ENCODE results near the gene SLC24A4. TPM values are rescaled to one million over a fixed set of nuclear protein-coding genes. Genes with fewer than 3 reads are reported as not detected.

Gene SLC24A4
- total RNA-seq, 3 donors from 2014 or later, result 0.15 to 0.96 TPM; not detected in 1

- Histone ChIP-seq H3K27ac (no peak overlapping the region), H3K36me3 (no peaks in the 10 kb centered on the region), H3K4me1 (no peaks in the 10 kb centered on the region), H3K9me3 (no peaks in the 10 kb centered on the region), H3K27me3 (peaks cover 0 to 17% of the 10 kb centered on the region in 2 donors), H3K4me3 (no peak overlapping the region)
- DNase-seq (ENCODE audit: low spot score in 2 of 2), result no peak
- intact Hi-C loops (cut with DNase I; ENCODE audit: low total_unique reads), result no loop called here
- TF ChIP-seq POLR2AphosphoS5 (IDR thresholded peaks at IDR 0.05), result no peak
- TF ChIP-seq, protein P1, sequence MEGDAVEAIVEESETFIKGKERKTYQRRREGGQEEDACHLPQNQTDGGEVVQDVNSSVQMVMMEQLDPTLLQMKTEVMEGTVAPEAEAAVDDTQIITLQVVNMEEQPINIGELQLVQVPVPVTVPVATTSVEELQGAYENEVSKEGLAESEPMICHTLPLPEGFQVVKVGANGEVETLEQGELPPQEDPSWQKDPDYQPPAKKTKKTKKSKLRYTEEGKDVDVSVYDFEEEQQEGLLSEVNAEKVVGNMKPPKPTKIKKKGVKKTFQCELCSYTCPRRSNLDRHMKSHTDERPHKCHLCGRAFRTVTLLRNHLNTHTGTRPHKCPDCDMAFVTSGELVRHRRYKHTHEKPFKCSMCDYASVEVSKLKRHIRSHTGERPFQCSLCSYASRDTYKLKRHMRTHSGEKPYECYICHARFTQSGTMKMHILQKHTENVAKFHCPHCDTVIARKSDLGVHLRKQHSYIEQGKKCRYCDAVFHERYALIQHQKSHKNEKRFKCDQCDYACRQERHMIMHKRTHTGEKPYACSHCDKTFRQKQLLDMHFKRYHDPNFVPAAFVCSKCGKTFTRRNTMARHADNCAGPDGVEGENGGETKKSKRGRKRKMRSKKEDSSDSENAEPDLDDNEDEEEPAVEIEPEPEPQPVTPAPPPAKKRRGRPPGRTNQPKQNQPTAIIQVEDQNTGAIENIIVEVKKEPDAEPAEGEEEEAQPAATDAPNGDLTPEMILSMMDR (IDR thresholded peaks at IDR 0.05), result no peak
- no peak for TF ChIP-seq POLR2A (IDR thresholded peaks at IDR 0.05)
These were observed 43.3 kb downstream of the SLC24A4 start for GRCh38 chr14:92366237-92366636.

DNA sequence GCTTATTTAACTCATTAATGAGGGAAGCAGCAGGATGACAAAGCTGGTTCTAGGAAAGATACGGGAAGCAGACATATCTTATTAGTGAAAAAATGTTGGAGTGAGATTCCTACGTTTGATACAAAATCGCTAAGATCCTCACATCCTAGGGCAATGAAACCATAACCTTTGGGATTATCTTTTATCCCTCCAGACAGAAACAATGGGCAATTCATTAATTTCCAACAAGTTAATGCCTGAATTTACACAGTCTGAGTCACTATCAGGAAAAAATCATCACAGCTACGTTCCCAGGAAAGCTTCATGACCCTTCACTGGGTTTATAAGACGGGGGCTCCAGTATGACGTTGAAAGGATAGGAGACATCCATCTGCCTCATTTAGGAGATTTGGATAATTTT, 45.0 kb downstream of the SLC24A4 start:
- TF ChIP-seq POLR2AphosphoS5 (IDR thresholded peaks at IDR 0.05) (no peak), POLR2A (IDR thresholded peaks at IDR 0.05) (no peak)
- TF ChIP-seq, protein P1 (IDR thresholded peaks at IDR 0.05), result no peak
- intact Hi-C loops (cut with DNase I; ENCODE audit: low total_unique reads), result no loop called here
- no peaks in the 10 kb centered on the region for H3K4me1 ChIP-seq

GRCh38 chr14:92369097-92369496, 46.1 kb downstream of the SLC24A4 start:
- Histone ChIP-seq H3K4me3 (no peak overlapping the region), H3K36me3 (no peaks in the 10 kb centered on the region), H3K27me3 (peaks cover 0 to 11% of the 10 kb centered on the region in 2 donors), H3K9me3 (no peaks in the 10 kb centered on the region), H3K27ac (no peak overlapping the region), H3K4me1 (no peaks in the 10 kb centered on the region)
- TF ChIP-seq POLR2A (IDR thresholded peaks at IDR 0.05), result no peak
- TF ChIP-seq, protein P1 (IDR thresholded peaks at IDR 0.05), result no peak
- TF ChIP-seq POLR2AphosphoS5 (IDR thresholded peaks at IDR 0.05), result no peak
- no peak for DNase-seq (ENCODE audit: low spot score in 2 of 2)
- intact Hi-C loops (cut with DNase I; ENCODE audit: low total_unique reads), result no loop called here

More for the DNA sequence above, 45.0 kb downstream of the SLC24A4 start:
- Histone ChIP-seq H3K4me3 (no peak overlapping the region), H3K36me3 (no peaks in the 10 kb centered on the region), H3K27me3 (peaks cover 0 to 17% of the 10 kb centered on the region in 2 donors), H3K27ac (no peak overlapping the region), H3K9me3 (no peaks in the 10 kb centered on the region)
- DNase-seq (ENCODE audit: low spot score in 2 of 2), result no peak

DNA sequence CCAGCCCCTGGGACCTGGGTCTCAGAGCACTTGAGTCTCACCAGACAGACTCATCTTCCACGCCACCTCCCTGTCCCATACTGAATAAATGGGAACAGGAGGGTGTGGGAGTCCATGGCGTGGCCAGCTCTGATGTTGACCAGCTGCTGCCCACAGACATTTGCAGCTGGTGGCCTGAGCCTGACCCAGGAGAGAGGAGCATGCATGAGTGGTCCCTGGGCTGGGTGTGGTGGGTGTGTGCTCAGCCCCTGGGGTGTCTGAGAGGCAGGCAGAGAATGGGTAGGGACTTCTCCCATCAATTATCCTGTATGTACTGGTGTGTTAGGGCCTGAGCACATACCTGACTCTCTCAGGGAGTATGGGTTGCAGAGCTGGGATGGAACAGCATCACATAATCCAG, 49.3 kb downstream of the SLC24A4 start:
- no peaks in the 10 kb centered on the region for H3K4me1 ChIP-seq
- TF ChIP-seq, protein P1 (IDR thresholded peaks at IDR 0.05), result no peak
- TF ChIP-seq POLR2AphosphoS5 (IDR thresholded peaks at IDR 0.05) (no peak), POLR2A (IDR thresholded peaks at IDR 0.05) (no peak)
- H3K27ac ChIP-seq, result no peak overlapping the region
- intact Hi-C loops (cut with DNase I; ENCODE audit: low total_unique reads), result no loop called here
- no peaks in the 10 kb centered on the region for H3K27me3 ChIP-seq
- no peaks in the 10 kb centered on the region for H3K9me3 ChIP-seq
- peak in 1 of 2 donors; percentile 14 for DNase-seq (ENCODE audit: low spot score in 2 of 2)
- no peaks in the 10 kb centered on the region for H3K36me3 ChIP-seq
- H3K4me3 ChIP-seq, result no peak overlapping the region

- intact Hi-C loops (cut with DNase I; ENCODE audit: low total_unique reads), result no loop called here
- H3K36me3 ChIP-seq, result no peaks in the 10 kb centered on the region
- TF ChIP-seq, protein P1 (IDR thresholded peaks at IDR 0.05), result no peak
- no peak for TF ChIP-seq POLR2AphosphoS5 (IDR thresholded peaks at IDR 0.05)
- no peak for TF ChIP-seq POLR2A (IDR thresholded peaks at IDR 0.05)
- H3K4me1 ChIP-seq, result no peaks in the 10 kb centered on the region
- DNase-seq (ENCODE audit: low spot score in 2 of 2), result no peak
- no peak overlapping the region for H3K27ac ChIP-seq
- H3K4me3 ChIP-seq, result no peak overlapping the region
- H3K9me3 ChIP-seq, result no peaks in the 10 kb centered on the region
- no peaks in the 10 kb centered on the region for H3K27me3 ChIP-seq
These were observed 50.4 kb downstream of the SLC24A4 start for GRCh38 chr14:92373336-92373735.

Measured in breast epithelium (tissue), 4 donors.